Measurements from ENCODE around the gene OSTN. TPM values are rescaled to one million over a fixed set of nuclear protein-coding genes. Genes with fewer than 3 reads are reported as not detected.

OSTN gene
- total RNA-seq, 1 experiment from 2014 or later = 1.8 TPM

- Histone ChIP-seq H4K20me1 (ENCODE audit: low read length) (no peaks in the 10 kb centered on the region), H3K27ac (ENCODE audit: low read length) (no peak overlapping the region), H3K9ac (ENCODE audit: low read length) (no peak overlapping the region), H3K36me3 (ENCODE audit: low read depth, low read length) (no peaks in the 10 kb centered on the region), H2AFZ (ENCODE audit: low read length) (no peak overlapping the region), H3K27me3 (ENCODE audit: low read length) (no peaks in the 10 kb centered on the region), H3K4me3 (ENCODE audit: low read length) (no peak overlapping the region), H3K79me2 (ENCODE audit: low read length) (no peaks in the 10 kb centered on the region), H3K9me3 (ENCODE audit: low read length) (no peaks in the 10 kb centered on the region), H3F3A (ENCODE audit: low read length, unreplicated experiment) (no peaks in the 10 kb centered on the region), H3K4me1 (ENCODE audit: insufficient read depth, low read length) (no peaks in the 10 kb centered on the region), H3K4me2 (ENCODE audit: low read length) (no peak overlapping the region), H3K9me2 (replicated peaks; ENCODE audit: low read length) (no peaks in the 10 kb centered on the region)
- ChIA-PET CTCF (no interaction called here), POLR2A (ENCODE audit: unreplicated experiment) (no interaction called here)
- intact Hi-C loops (cut with micrococcal nuclease) = no loop called here
- BruUV-seq (replicated peaks) = no TSS peak
- no peak for DNase-seq
- TF ChIP-seq EZH2phosphoT487 (IDR thresholded peaks at IDR 0.05; ENCODE audit: borderline replicate concordance, low read length) (no peak), CTCF (conservative IDR thresholded peaks at IDR 0.05; ENCODE audit: low read depth, low read length) (no peak), EZH2 (IDR thresholded peaks at IDR 0.05; ENCODE audit: low read length, unreplicated experiment) (no peak)
- ATAC-seq = no peak
Observed at GRCh38 chr3:191301017-191301416, 102.0 kb downstream of the OSTN start.

GRCh38 chr3:191301782-191302411 lies 102.9 kb downstream of the OSTN start:
- Histone ChIP-seq H2AFZ (ENCODE audit: low read length) (no peak overlapping the region), H3K4me1 (ENCODE audit: insufficient read depth, low read length) (no peaks in the 10 kb centered on the region), H3K79me2 (ENCODE audit: low read length) (no peaks in the 10 kb centered on the region), H3K27ac (ENCODE audit: low read length) (no peak overlapping the region), H3K4me2 (ENCODE audit: low read length) (no peak overlapping the region), H3K4me3 (ENCODE audit: low read length) (no peak overlapping the region), H3K9ac (ENCODE audit: low read length) (no peak overlapping the region), H3K36me3 (ENCODE audit: low read depth, low read length) (no peaks in the 10 kb centered on the region), H4K20me1 (ENCODE audit: low read length) (no peaks in the 10 kb centered on the region), H3K27me3 (ENCODE audit: low read length) (no peaks in the 10 kb centered on the region), H3K9me3 (ENCODE audit: low read length) (no peaks in the 10 kb centered on the region), H3F3A (ENCODE audit: low read length, unreplicated experiment) (no peaks in the 10 kb centered on the region), H3K9me2 (replicated peaks; ENCODE audit: low read length) (no peaks in the 10 kb centered on the region)
- CTCF ChIA-PET = no interaction called here
- intact Hi-C loops (cut with micrococcal nuclease) = no loop called here
- DNase-seq (no peak), ATAC-seq (no peak)
- TF ChIP-seq EZH2 (IDR thresholded peaks at IDR 0.05; ENCODE audit: low read length, unreplicated experiment) (no peak), CTCF (conservative IDR thresholded peaks at IDR 0.05; ENCODE audit: low read depth, low read length) (no peak), EZH2phosphoT487 (IDR thresholded peaks at IDR 0.05; ENCODE audit: borderline replicate concordance, low read length) (no peak)
- BruUV-seq (replicated peaks) = no TSS peak
- POLR2A ChIA-PET (ENCODE audit: unreplicated experiment) = no interaction called here

- DNase-seq = no peak
- no TSS peak for BruUV-seq (replicated peaks)
- H2AFZ ChIP-seq (ENCODE audit: low read length) = no peak overlapping the region
- no peak overlapping the region for H3K9ac ChIP-seq (ENCODE audit: low read length)
- no peaks in the 10 kb centered on the region for H3K27me3 ChIP-seq (ENCODE audit: low read length)
- H3F3A ChIP-seq (ENCODE audit: low read length, unreplicated experiment) = no peaks in the 10 kb centered on the region
- intact Hi-C loops (cut with micrococcal nuclease) = no loop called here
- ChIA-PET CTCF (no interaction called here), POLR2A (ENCODE audit: unreplicated experiment) (no interaction called here)
- H3K9me2 ChIP-seq (replicated peaks; ENCODE audit: low read length) = no peaks in the 10 kb centered on the region
- no peaks in the 10 kb centered on the region for H3K4me1 ChIP-seq (ENCODE audit: insufficient read depth, low read length)
- no peaks in the 10 kb centered on the region for H3K79me2 ChIP-seq (ENCODE audit: low read length)
- TF ChIP-seq CTCF (conservative IDR thresholded peaks at IDR 0.05; ENCODE audit: low read depth, low read length) (no peak), EZH2 (IDR thresholded peaks at IDR 0.05; ENCODE audit: low read length, unreplicated experiment) (no peak), EZH2phosphoT487 (IDR thresholded peaks at IDR 0.05; ENCODE audit: borderline replicate concordance, low read length) (no peak)
- H3K36me3 ChIP-seq (ENCODE audit: low read depth, low read length) = no peaks in the 10 kb centered on the region
- no peak overlapping the region for H3K4me3 ChIP-seq (ENCODE audit: low read length)
- no peaks in the 10 kb centered on the region for H3K9me3 ChIP-seq (ENCODE audit: low read length)
- no peaks in the 10 kb centered on the region for H4K20me1 ChIP-seq (ENCODE audit: low read length)
- ATAC-seq = no peak; the same call in 1 of the 2 replicates
- no peak overlapping the region for H3K27ac ChIP-seq (ENCODE audit: low read length)
- no peak overlapping the region for H3K4me2 ChIP-seq (ENCODE audit: low read length)
Observed at GRCh38 chr3:191302451-191302850, 103.4 kb downstream of the OSTN start.

Data from PC-3 (cell line).